Stimulated activated CD4-positive, alpha-beta T cell treated with anti-CD3 and anti-CD28 coated beads, Interleukin-12 subunit alpha, Interleukin-12 subunit beta, amount 100 ng/mL, for 4 hours (primary cell): Measurements from ENCODE around the gene CD36.
"Not testable (repeated sequence)": the region's sequence is repeated elsewhere in the genome, so short reads cannot be mapped to it uniquely, and the experiment has no call there.

Source experiments
- DNase-seq: peaks from one replicate; pipeline ENCODE4 v3.0.0-alpha.2; 2020

The CD36 gene

DNA sequence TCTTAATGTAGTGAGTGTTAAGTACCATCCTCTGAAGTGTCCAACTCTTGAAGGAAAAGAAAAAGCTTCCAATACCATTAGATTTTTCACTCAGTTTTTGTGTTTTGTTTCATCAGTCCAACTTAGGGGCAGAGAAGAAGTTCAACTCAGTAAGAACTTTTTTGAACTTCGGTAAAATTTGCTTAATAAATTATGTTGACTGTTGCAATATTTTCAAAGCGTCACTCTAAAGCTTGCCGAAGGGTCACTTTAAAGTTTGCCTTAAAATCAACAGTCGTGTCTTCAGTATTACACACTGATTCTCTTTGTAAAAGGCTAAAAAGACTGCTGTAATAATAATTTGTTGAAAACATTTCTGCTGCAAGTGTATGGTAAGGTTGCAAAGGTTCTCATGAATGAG is 17.6 kb downstream of the CD36 start:
- DNase-seq: no peak

DNA sequence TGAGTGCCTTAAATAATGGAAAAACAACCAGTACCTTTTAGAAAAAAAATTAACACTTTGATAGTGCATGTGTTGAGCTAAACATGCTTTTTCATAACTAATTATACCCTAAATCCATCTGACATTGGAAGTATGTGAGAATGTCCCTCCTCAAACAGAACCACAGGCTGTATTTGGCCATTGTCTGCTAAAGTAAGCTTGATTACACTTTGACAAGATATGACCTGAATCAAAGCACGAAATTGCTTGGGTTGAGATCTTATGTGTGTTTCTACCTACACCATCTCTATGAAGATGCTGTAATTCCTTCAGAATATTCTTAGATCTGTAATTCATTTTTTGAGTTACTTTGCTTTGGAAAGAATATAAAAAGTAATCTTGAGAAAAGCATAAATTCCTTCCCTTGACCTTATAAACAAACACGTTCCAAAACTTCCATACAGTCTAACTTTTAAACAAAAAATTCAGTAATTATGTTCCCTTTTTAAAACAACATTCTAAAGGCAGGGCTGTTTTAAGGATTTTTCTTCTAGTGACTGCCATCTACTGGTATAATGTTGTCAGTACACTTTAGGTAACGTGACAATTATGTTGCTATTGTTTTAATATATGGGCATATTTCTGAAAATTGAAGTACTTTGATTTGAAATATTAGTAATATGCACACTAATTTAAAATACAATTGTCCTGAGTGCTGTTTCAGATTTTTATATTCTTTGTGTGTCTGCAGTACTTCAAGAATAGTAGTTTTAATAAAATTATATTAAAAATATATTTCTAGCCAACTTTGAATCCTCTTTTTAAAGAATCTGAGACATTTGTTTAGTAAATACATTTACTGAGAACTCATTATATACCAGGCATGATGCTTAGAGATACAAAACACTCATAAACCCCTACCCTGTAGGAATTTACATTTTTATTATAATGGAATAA is 20.9 kb downstream of the CD36 start:
- no peak for DNase-seq

DNA sequence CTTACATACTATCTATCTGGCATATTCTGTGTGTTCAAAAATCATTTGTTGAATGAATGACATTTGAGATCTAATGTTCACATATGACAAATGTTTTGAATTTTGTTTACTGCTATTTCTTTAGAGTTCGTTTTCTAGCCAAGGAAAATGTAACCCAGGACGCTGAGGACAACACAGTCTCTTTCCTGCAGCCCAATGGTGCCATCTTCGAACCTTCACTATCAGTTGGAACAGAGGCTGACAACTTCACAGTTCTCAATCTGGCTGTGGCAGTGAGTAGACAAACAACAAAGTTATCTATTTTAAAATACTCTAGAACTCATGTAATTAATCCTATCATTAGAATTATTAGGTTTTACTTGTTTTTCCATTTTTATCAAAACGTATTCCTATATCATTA is 22.5 kb downstream of the CD36 start:
- no peak for DNase-seq

DNA sequence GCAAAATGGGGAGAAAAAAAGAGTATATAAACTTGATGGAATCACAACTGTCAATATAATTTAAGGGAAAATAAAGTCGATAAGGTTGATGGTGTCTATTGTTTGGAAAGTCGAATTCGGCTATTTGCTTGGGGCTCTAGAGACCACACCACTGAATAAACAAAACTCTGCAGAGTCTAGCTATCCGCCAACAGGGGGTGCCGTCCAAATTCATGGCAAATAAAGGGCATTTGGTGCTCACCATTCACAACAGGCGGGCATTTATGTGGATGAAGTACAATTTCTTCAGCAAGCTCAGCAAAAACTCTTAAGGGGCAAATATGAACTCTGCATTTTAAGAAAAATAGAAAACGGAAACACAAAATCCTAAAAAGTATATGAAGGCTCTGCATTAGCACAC is 23.3 kb downstream of the CD36 start:
- no peak for DNase-seq

DNA sequence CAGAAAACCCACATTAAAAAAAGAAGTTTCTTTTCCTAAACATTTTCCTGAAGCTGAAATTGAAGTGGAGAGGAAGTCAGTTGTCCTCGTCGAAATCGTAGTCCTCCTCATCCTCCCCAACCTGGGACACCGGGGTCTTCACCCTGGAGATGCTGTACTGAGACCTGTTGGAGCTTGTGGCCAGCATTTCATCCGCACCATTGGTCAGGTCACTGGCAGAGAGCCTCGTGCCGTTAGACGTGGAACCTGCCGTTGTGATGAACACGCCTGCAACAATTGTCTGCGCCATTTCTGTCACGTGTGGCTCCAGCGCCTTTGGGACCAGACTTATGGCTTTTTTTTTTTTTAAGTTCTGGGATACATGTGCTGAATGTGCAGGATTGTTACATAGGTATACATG is 23.8 kb downstream of the CD36 start:
- DNase-seq: no peak

DNA sequence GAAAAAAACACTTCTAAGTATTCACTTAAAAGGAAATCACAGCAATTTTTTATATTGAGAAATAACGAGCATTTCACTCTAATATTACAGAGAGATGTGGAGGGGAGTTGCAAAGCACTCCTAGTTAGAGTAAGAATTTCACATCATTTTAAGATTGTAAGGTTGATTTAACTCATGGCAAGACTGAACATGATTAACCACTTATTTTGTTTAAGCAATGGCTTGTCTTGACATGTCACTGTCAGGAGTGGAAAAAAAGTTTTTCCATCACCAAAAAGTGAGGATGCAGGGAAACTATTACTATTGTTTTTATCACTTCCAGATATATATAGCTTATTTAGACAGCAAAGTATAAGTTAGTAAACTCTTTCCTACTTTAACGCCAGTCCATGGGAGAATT is 27.1 kb downstream of the CD36 start:
- no peak for DNase-seq

DNA sequence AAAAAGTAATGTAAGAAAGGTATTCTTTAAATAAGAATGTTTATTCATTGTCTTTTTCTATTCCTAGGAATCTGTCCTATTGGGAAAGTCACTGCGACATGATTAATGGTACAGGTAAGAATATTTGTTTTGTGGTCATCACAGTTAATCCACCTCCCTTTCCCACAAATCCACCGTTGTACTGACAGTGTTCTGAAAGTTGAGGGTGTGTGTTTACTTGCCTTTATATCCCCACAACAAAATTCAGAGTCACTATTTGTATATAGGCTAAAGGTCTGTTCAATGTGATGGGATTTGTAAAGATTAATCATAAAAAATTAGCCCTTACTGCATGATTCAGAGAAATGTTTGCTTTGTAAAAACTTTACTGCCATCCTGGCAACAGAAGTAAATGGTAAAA is 27.9 kb downstream of the CD36 start:
- DNase-seq: no peak

DNA sequence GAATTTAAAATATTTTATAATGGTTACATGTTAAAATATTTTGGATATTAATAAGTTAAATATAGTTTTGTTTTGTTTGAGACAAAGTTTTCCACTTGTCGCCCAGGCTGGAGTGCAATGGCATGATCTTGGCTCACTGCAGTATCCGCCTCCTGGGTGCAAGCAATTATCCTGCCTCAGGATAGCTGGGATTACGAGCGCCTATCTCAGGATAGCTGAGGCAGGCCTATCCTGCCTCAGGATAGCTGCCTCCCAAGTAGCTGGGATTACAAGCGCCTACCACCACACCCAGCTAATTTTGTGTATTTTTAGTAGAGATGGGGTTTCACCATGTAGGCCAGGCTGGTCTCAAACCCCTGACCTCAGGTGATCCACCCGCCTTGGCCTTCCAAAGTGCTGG is 30.9 kb downstream of the CD36 start:
- not testable (repeated sequence) for DNase-seq

DNA sequence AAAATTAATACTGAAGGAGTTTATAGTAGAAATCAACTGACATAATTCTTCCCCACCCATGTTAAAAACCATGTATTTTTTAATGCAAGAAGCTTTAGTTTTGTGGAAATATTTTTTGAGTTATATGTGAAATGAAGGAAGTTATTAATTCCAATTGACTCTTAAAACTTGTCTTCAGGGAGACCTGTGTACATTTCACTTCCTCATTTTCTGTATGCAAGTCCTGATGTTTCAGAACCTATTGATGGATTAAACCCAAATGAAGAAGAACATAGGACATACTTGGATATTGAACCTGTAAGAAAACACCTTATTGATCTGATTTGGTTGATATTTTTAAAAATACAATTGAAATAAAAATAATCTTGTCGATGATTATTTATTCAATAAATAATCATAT is 33.3 kb downstream of the CD36 start:
- no peak for DNase-seq

DNA sequence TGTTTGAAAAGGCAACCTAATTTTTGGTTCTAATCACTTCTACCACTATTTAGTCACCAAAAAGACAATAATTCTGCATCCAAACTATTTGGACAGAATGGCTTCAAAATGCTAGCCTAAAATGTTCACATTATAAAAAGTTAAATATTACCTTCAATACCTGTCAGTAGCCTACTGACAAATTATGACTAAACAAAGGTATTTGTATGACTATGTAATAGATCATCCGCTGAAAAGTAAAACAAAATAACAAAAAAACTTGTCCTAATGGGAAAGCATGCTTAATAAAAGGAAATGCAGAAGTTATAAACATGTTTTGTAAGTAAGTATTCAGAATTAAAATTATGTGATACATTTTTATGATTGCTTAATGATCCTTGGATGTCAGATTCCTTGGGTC is 36.6 kb downstream of the CD36 start:
- DNase-seq: no peak

DNA sequence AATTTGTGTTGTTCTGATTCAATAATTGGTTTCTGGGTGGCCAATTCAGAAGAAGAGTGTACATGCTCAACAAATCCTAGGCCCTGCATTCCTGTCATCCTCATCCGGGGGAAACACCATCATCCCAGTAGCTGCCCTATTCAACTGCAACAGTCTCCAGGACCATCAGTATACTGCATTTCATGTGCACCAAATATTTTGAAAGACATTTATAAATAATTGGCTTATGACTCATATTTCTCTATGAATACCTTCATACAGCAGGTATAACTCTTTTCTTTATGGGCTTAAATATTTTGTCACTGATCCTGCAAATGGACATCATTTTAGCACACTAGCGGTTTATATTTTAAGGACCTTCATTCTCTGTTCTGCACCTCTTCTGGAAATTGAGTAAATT is 38.0 kb downstream of the CD36 start:
- no peak for DNase-seq

DNA sequence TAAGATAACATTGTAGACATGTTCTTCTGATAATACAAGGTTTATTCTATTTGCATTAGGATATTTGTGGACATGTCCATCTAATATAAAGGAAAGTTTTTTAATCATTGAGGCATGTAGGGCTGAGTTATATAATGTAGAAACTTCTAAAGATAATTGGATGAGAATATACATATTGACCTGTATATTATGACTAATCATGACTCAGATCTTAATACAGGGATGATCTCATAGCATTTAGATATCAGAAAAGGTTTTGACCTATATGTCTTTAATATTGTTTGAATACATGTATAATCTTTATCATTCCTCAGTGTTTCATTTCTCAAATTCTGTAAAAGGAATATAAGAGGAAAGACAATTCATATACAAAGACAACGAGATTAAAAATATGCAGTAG is 39.2 kb downstream of the CD36 start:
- no peak for DNase-seq

DNA sequence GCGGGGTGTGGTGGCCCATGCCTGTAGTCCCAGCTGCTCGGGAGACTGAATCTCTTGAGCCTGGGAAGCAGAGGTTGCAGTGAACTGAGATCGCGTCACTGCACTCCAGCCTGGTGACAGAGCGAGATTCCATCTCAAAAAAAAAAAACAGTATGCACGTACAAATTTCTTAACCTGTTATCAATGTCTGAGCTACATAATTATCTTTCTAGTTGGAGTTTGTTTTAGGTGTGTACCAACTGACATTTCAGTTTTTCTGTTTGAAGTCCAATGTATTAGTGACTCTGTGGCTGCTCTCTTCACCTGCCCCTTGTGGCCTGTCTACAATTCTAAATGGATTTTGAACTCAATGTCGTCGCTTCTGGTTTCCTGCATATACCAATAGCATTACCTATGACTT is 40.3 kb downstream of the CD36 start:
- no peak for DNase-seq

DNA sequence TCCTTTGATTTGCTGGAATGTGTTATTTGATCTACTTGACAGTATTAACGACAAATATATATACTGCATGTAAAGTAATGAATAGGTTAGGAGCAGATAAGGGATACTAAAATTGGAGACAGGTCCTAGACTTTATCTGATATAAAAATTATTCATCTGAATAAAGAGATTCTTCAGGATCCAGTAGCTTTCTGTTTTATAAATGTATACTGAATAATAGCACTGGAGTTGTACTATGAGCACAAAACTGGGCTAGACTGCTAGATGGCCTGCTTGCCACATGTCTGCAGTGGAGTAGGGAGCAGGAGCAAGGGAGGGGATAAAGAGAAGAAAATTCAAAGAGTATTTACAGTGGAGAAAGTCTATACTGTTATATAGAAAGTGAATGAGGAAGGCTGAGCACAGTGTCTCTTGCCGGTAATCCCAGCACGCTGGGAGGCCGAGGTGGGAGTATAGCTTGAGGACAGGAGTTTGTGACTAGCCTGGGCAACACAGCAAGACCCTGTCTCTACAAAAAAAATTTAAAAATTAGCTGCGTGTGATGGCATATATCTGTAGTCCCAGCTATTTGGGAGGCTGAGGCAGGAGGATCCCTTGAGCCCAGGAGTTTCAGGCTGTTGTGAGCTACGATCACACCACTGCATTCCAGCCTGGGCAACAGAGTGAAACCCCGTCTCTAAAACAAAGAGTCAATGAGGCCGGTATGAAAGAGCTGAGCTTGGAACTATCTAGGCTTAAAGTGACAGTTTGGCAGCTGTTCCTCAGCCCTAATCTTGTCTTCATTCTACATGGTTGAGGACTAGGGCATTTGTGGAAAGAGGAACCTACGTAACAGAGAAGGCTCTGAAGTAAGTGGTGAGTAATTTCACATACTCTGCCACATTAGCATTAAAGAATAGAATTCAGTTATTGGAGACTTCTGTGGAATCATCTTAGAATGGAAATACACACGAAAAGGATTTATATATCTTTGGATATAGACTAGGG is 41.8 kb downstream of the CD36 start:
- no peak for DNase-seq

DNA sequence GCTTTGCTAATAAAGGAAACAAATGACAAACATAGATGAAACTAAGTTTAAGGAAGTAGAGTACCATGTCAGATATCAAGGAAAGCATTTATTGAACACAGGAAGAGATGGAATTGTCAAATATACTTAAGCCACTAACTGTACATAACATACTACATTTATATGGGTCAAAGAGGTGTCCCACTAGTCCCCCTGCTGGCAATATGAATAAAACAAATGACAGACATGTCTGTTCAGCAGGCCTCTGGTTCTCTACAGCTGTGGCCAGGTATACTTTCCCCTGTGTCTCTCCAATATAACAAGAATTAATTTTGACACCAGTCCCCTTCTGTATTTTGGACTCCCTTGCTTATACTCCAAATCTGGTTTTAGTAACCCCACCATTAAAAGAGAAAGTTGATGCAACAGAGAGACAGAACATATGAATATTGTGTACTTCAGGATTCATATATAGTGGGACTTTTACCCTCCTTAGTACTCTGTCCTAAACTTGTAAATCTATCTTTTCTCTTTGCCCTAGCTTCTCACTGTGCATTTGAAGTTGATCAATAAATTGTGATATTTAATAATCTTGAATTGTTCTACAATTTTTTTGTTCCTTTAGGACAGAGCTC is 42.9 kb downstream of the CD36 start:
- DNase-seq: no peak

DNA sequence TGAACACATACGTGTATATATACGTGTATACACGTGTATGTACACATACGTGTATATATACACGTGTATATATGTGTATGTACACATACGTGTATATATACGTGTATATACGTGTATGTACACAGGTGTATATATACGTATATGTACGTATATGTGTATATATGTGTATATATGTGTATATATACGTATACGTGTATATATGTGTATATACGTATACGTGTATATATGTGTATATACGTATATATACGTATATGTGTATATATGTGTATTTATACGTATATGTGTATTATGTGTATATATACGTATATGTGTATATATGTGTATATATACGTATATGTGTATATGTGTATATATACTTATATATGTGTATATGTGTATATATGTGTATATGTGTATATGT is 44.3 kb downstream of the CD36 start:
- no peak for DNase-seq

DNA sequence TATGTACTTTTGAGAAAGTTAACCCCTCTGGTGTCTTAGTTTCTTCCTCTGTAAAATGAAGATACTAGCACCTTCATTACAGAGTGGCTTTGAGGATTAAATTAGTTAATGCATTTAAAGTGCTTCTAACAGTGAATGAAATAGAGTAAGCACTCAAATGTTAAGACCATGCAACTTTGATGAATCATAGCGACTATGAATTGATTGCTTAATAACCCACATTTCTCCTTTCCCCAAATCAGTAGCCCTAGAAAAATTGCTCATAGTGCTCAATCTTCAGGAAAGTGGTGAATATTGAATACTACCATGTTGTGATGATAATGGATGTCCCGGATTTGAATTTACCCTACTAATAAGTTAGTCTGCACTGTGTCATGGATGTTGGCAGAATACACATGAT is 48.1 kb downstream of the CD36 start:
- DNase-seq: no peak

DNA sequence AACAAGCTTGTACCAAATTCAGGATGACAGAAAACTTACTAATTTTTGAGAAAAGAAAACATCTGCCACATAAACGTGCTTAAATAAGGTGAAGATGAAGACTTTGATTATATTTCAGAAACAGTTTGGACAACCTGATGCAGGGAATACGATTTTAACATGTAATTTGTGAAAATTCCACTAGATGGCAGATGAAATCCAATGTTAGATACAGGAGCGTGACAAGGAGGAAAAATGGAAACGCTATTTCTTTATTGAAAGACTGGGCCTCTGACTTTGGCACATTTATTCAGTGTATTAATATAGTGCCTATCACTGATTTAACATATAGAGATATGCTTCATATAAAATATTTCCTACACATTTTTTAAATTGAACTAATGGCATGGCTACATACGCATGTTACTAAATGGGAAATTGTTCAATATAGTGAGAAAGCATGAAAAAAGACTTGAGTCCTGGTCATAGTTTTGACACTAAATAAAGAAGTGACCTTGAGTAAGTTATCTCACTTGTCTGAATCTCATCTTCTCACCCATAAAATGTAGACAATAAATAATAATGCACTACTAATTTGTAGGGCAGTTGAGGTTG is 60.7 kb downstream of the CD36 start:
- DNase-seq: no peak

DNA sequence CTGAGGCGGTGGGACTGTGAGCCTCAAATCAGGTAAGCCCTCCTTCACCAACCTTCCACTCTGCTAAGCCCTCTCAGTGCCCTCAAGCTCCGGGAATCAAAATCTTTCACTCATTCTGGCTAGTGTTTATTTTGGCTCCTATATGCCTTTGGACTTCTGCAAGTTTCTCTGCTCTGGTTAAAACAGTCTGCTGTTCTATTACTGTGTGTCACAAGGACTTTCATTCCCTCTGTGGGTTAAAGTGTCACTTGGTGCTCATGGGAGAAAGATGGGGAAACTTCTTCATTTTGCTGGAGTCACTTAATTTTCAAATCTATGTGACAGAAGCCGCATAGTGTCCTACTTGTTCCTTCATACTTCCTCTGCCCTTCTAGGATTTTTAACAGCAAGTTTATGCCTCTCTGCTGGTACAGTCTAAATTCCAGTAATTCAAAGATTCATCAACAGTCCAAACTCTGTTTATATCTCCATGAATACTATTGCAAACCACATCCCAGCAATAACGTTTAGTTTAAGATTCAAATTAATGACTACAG is 61.3 kb downstream of the CD36 start:
- no peak for DNase-seq

DNA sequence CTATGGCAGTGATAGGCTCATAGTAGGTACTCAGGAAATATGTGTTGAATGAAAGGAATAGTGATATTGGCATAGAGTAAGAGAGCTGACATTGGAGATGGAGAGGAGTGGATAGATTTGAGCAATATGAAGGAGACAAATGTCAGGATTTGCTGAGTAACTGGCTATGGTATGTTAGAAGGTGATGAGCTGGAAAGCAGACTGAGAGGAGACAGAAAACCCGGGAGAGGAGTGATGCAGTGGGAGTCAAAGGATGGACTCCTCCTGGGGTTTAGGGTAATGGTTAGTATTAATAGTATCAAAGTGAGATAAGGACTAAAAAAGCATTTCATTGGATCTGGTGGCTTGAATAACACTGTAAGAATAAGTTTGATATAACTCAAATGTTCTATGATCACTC is 64.8 kb downstream of the CD36 start:
- DNase-seq: no peak

DNA sequence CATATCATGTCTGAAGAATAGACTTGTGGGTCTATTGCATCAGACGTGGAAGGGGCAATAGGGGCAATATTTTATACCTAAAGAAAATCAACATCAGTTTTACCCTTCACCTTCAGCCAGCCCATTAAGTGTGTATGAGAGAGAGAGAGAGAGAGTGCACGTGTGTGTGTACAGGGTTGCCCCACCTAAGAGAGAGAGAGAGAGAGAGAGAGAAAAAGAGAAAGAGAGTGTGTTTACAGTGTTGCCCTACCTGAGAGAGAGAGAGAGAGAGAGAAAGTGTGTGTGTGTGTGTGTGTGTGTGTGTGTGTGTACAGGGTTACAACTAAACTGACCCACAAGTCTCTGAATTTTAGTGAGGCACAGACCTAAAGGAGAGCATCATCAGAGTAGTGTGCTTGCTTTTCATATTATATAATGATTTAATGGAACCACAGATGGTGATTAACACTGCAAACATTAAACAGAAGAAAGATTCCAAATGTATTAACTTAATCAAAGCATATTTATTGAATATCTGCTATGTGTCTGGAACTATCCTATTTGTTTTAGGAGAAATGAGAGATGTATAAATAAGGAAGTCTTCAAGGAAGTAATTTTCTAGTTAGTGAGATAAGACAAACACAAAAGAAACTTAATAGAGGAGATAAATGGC is 66.8 kb downstream of the CD36 start:
- DNase-seq: no peak

DNA sequence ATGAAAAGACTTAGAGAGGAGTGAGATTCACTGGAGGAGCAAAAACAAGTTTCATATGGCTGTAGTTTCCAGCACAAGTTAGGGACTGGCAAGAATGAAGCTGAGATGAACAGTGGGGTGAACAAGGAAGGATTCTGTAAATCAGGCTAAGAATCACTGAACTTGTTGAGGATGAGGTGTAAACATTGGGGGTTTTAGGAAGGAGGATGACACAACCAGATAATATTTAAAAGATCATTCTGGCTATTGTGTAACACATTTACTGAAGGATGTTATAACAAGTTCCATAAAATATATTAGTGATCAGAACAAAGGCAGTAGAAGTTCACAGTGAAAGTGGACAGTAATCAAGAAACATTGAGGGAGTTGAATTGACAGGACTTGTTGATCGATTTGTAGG is 68.9 kb downstream of the CD36 start:
- no peak for DNase-seq
